LHCN-M2 (cell line): ENCODE measurements around the gene DCST1. TPM values are rescaled to one million over a fixed set of nuclear protein-coding genes. Genes with fewer than 3 reads are reported as not detected.

Experiments used
- DNase-seq: peaks from one replicate; pipeline ENCODE4 v3.0.0-alpha.2; 2012; ENCODE audit warnings: low read depth
- total RNA-seq: library from RNA; depleted of rRNA; stranded (reverse); fragments of >200 nt; gene quantifications from 2 replicates; pipeline ENCODE4 v1.2.3, GENCODE V29; 2014

Gene DCST1
- total RNA-seq, 1 experiment from 2014 or later = not detected

- DNase-seq = no peak
Measured at GRCh38 chr1:155030899-155031298, 2.7 kb upstream of the DCST1 start.

GRCh38 chr1:155032886-155033285, 738 bp upstream of the DCST1 start:
- no peak for DNase-seq

GRCh38 chr1:155034318-155035208, 939 bp downstream of the DCST1 start:
- no peak for DNase-seq

GRCh38 chr1:155035936-155036335, 2.3 kb downstream of the DCST1 start:
- DNase-seq = no peak

GRCh38 chr1:155037043-155037442, 3.4 kb downstream of the DCST1 start:
- DNase-seq = no peak

GRCh38 chr1:155037851-155038441, 4.3 kb downstream of the DCST1 start:
- no peak for DNase-seq

GRCh38 chr1:155038602-155039307, 5.1 kb downstream of the DCST1 start:
- DNase-seq = peak; percentile 83

GRCh38 chr1:155039308-155039669, 5.7 kb downstream of the DCST1 start:
- no peak for DNase-seq

- DNase-seq = no peak
Measured at GRCh38 chr1:155040358-155041093, 6.9 kb downstream of the DCST1 start.

- no peak for DNase-seq
Measured at GRCh38 chr1:155042789-155043188, 9.2 kb downstream of the DCST1 start.

- no peak for DNase-seq
Measured at GRCh38 chr1:155043301-155043702, 9.7 kb downstream of the DCST1 start.

GRCh38 chr1:155043793-155044192, 10.2 kb downstream of the DCST1 start:
- DNase-seq = no peak

- DNase-seq = no peak
Measured at GRCh38 chr1:155044365-155044764, 10.7 kb downstream of the DCST1 start.

- peak; percentile 87 for DNase-seq
Measured at GRCh38 chr1:155044812-155045657, 11.4 kb downstream of the DCST1 start.

- no peak for DNase-seq
Measured at GRCh38 chr1:155048449-155049334, 15.1 kb downstream of the DCST1 start.

- DNase-seq = peak; percentile 27
Measured at GRCh38 chr1:155049651-155050559, 16.3 kb downstream of the DCST1 start.

- peak; percentile 70 for DNase-seq
Measured at GRCh38 chr1:155050560-155051341, 17.1 kb downstream of the DCST1 start, which contains the start of gene ADAM15. Gene ADAM15, plus strand, starts transcription at chr1:155051316. Its CDS starts 71 bp downstream, at chr1:155051387.

GRCh38 chr1:155051342-155051776, 17.7 kb downstream of the DCST1 start:
- DNase-seq = no peak
